DMS53 treated with DMSO at 0.1 percent for 48 hours (cell line): ENCODE results near the gene PCSK6.
A peak's percentile ranks its signal among the peaks of the same experiment; 100 is the strongest.

Experiments
- DNase-seq: peaks from one replicate; lab custom pipeline; 2025; ENCODE audit not compliant: unreplicated experiment; lab: John Stamatoyannopoulos, UW

PCSK6 gene

GRCh38 chr15:101314336-101315125, 175.0 kb downstream of the PCSK6 start:
- no peak for DNase-seq

- DNase-seq = no peak
Observed at GRCh38 chr15:101313041-101313761, 176.3 kb downstream of the PCSK6 start.

GRCh38 chr15:101310508-101310907, 179.0 kb downstream of the PCSK6 start:
- DNase-seq = no peak

- no peak for DNase-seq
Observed at GRCh38 chr15:101310161-101310480, 179.4 kb downstream of the PCSK6 start.

GRCh38 chr15:101309436-101310160, 179.9 kb downstream of the PCSK6 start:
- DNase-seq = no peak

GRCh38 chr15:101308604-101309435, 180.7 kb downstream of the PCSK6 start:
- no peak for DNase-seq

- no peak for DNase-seq
Observed at GRCh38 chr15:101307897-101308603, 181.5 kb downstream of the PCSK6 start.

- no peak for DNase-seq
Observed at GRCh38 chr15:101307048-101307896, 182.2 kb downstream of the PCSK6 start.

GRCh38 chr15:101306341-101307047, 183.0 kb downstream of the PCSK6 start:
- DNase-seq = no peak

- no peak for DNase-seq
Observed at GRCh38 chr15:101305820-101306255, 183.7 kb downstream of the PCSK6 start.

- no peak for DNase-seq
Observed at GRCh38 chr15:101303408-101303807, 186.1 kb downstream of the PCSK6 start.

- no peak for DNase-seq
Observed at GRCh38 chr15:101296418-101297405, 192.8 kb downstream of the PCSK6 start.

- DNase-seq = peak; percentile 8
Observed at GRCh38 chr15:101295607-101296161, 193.8 kb downstream of the PCSK6 start.

- DNase-seq = peak; percentile 73
Observed at GRCh38 chr15:101294731-101295606, 194.5 kb downstream of the PCSK6 start, which contains the start of gene SNRPA1. Gene SNRPA1, minus strand, starts transcription at chr15:101295248. Its CDS starts 70 bp downstream, at chr15:101295178.

GRCh38 chr15:101293122-101293521, 196.4 kb downstream of the PCSK6 start:
- DNase-seq = no peak

- DNase-seq = peak; percentile 35
Observed at GRCh38 chr15:101288905-101289513, 200.5 kb downstream of the PCSK6 start.
